HuH-7 (cell line): ENCODE data around the gene FBXL15.
A peak's percentile ranks its signal among the peaks of the same experiment; 100 is the strongest.

Experiments
- DNase-seq: peaks from one replicate; pipeline ENCODE4 v3.0.0; 2011; ENCODE audit warnings: low spot score

Gene FBXL15

GRCh38 chr10:102420714-102421506, at the start of gene FBXL15:
FBXL15 (plus strand) TSS chr10:102420836; CDS start chr10:102421130, 294 bp downstream.
- peak; percentile 91 for DNase-seq

GRCh38 chr10:102371295-102371694, 49.3 kb upstream of the FBXL15 start:
- no peak for DNase-seq

GRCh38 chr10:102375250-102375649, 45.4 kb upstream of the FBXL15 start:
- no peak for DNase-seq

- no peak for DNase-seq
Observed at GRCh38 chr10:102375867-102376266, 44.8 kb upstream of the FBXL15 start.

GRCh38 chr10:102376901-102377300, 43.7 kb upstream of the FBXL15 start:
- DNase-seq: no peak

GRCh38 chr10:102379383-102379782, 41.3 kb upstream of the FBXL15 start:
- DNase-seq: no peak

- no peak for DNase-seq
Observed at GRCh38 chr10:102381983-102382382, 38.7 kb upstream of the FBXL15 start.

GRCh38 chr10:102382871-102383270, 37.8 kb upstream of the FBXL15 start:
- no peak for DNase-seq

- no peak for DNase-seq
Observed at GRCh38 chr10:102384053-102384452, 36.6 kb upstream of the FBXL15 start.

GRCh38 chr10:102384606-102385429, 35.8 kb upstream of the FBXL15 start:
- DNase-seq: peak; percentile 54

- no peak for DNase-seq
Observed at GRCh38 chr10:102389894-102390293, 30.7 kb upstream of the FBXL15 start.

- no peak for DNase-seq
Observed at GRCh38 chr10:102392306-102392705, 28.3 kb upstream of the FBXL15 start.

GRCh38 chr10:102393411-102394078, 27.1 kb upstream of the FBXL15 start:
- DNase-seq: peak; percentile 84

- DNase-seq: peak; percentile 97
Observed at GRCh38 chr10:102394079-102394800, 26.4 kb upstream of the FBXL15 start.

GRCh38 chr10:102394801-102395399, 25.7 kb upstream of the FBXL15 start:
- DNase-seq: no peak

GRCh38 chr10:102395400-102396316, 25.0 kb upstream of the FBXL15 start, which contains the start of gene NFKB2:
NFKB2 (plus strand) TSS chr10:102395705; CDS start chr10:102395960, 255 bp downstream.
- DNase-seq: peak; percentile 89

- no peak for DNase-seq
Observed at GRCh38 chr10:102396317-102396650, 24.4 kb upstream of the FBXL15 start.

- no peak for DNase-seq
Observed at GRCh38 chr10:102396730-102397151, 23.9 kb upstream of the FBXL15 start.

GRCh38 chr10:102397222-102398171, 23.1 kb upstream of the FBXL15 start:
- no peak for DNase-seq
